HEK293 (cell line): ENCODE results near the gene CRTC1.

Source experiments
- CTCF ChIA-PET: fragments of 350-600 bp; formaldehyde crosslinking; extraction: SDS; loops from one replicate; lab custom pipeline; 2021; ENCODE audit warnings: antibody characterized with exemption; lab: Yijun Ruan, JAX
- POLR2A ChIA-PET: fragments of 300-600 bp; formaldehyde crosslinking; extraction: SDS; loops from one replicate; lab custom pipeline; 2020; ENCODE audit warnings: antibody characterized with exemption, inconsistent platforms; lab: Yijun Ruan, JAX
- H3K27ac ChIP-seq: fragments of 200-500 bp; sonication (Bioruptor generic); 2 replicates; pipeline ENCODE4 v1.5.1; 2014; ENCODE audit warnings: low read depth, low read length, control low read depth, inconsistent platforms; ENCODE audit errors: extremely low read depth
- H3K36me3 ChIP-seq, 2 experiments: fragments of 200-500 bp in 1 of 2; sonication (Bioruptor generic) in 1 of 2; 1 replicate in 1 of 2; 2 replicates in 1 of 2; pipeline ENCODE4 v1.5.1; 2014 to 2017; ENCODE audit warnings: inconsistent platforms in 2 of 2, low read length in 2 of 2; ENCODE audit not compliant: control insufficient read depth in 2 of 2, insufficient read depth in 1 of 2
- H3K4me1 ChIP-seq: fragments of 200-500 bp; sonication (Bioruptor generic); 2 replicates; pipeline ENCODE4 v1.5.1; 2014; ENCODE audit warnings: mild to moderate bottlenecking, low read length, inconsistent platforms; ENCODE audit not compliant: control insufficient read depth, insufficient read depth
- H3K4me3 ChIP-seq: 2 replicates; pipeline ENCODE4 v1.5.1; 2011; ENCODE audit warnings: low read depth, mild to moderate bottlenecking, control low read depth, low read length, moderate library complexity
- H3K9me3 ChIP-seq: fragments of 200-500 bp; sonication (Bioruptor generic); 2 replicates; pipeline ENCODE4 v1.5.1; 2014; ENCODE audit warnings: low read depth, low read length, inconsistent platforms; ENCODE audit not compliant: control insufficient read depth, insufficient read depth
- KLF1 ChIP-seq: fragments of 450-650 bp; formaldehyde crosslinking; IDR thresholded peaks from 2 replicates; pipeline ENCODE4 v1.5.1; 2016; ENCODE audit warnings: missing biosample characterization, missing genetic modification characterization
- MZF1 ChIP-seq: fragments of 450-650 bp; formaldehyde crosslinking; IDR thresholded peaks from 2 replicates; pipeline ENCODE4 v1.5.1; 2017; ENCODE audit warnings: missing biosample characterization, missing genetic modification characterization, borderline replicate concordance
- PRDM10 ChIP-seq: fragments of 450-650 bp; formaldehyde crosslinking; IDR thresholded peaks from 2 replicates; pipeline ENCODE4 v1.5.1; 2016; ENCODE audit warnings: missing biosample characterization, missing genetic modification characterization
- TRIM28 ChIP-seq: IDR thresholded peaks from 2 replicates; pipeline ENCODE4 v1.6.1; 2011; ENCODE audit warnings: low read length, control low read depth, borderline replicate concordance
- TSHZ1 ChIP-seq: fragments of 450-650 bp; formaldehyde crosslinking; IDR thresholded peaks from 2 replicates; pipeline ENCODE4 v1.5.1; 2016; ENCODE audit warnings: missing biosample characterization, missing genetic modification characterization, borderline replicate concordance
- ZBTB26 ChIP-seq: fragments of 450-650 bp; formaldehyde crosslinking; optimal IDR thresholded peaks from 2 replicates; pipeline ENCODE3; 2016; ENCODE audit warnings: missing biosample characterization, mild to moderate bottlenecking, missing genetic modification characterization
- ZBTB49 ChIP-seq: fragments of 450-650 bp; formaldehyde crosslinking; IDR thresholded peaks from 2 replicates; pipeline ENCODE4 v1.5.1; 2016; ENCODE audit warnings: missing biosample characterization, missing genetic modification characterization, low read depth
- ZNF16 ChIP-seq: fragments of 450-650 bp; formaldehyde crosslinking; IDR thresholded peaks from 2 replicates; pipeline ENCODE4 v1.5.1; 2016; ENCODE audit warnings: low read depth, missing biosample characterization, missing genetic modification characterization
- ZNF341 ChIP-seq: fragments of 450-650 bp; formaldehyde crosslinking; IDR thresholded peaks from 2 replicates; pipeline ENCODE4; 2016; ENCODE audit warnings: low read depth, missing biosample characterization, missing genetic modification characterization
- ZNF449 ChIP-seq: fragments of 450-650 bp; formaldehyde crosslinking; IDR thresholded peaks from 2 replicates; pipeline ENCODE4 v1.5.1; 2017; ENCODE audit warnings: missing biosample characterization, mild to moderate bottlenecking, missing genetic modification characterization, moderate library complexity
- ZNF518A ChIP-seq: fragments of 450-650 bp; formaldehyde crosslinking; conservative IDR thresholded peaks from 2 replicates; pipeline ENCODE4 v1.5.1; 2016; ENCODE audit warnings: low read depth, missing biosample characterization, missing genetic modification characterization
- ZNF544 ChIP-seq: fragments of 450-650 bp; formaldehyde crosslinking; IDR thresholded peaks from 2 replicates; pipeline ENCODE4 v1.5.0; 2017; ENCODE audit warnings: missing biosample characterization, missing genetic modification characterization
- ZNF549 ChIP-seq: fragments of 450-650 bp; IDR thresholded peaks from 2 replicates; pipeline ENCODE4 v1.5.1; 2018; ENCODE audit warnings: missing biosample characterization, missing genetic modification characterization, mild to moderate bottlenecking, inconsistent platforms, moderate library complexity
- ZNF585B ChIP-seq: fragments of 450-650 bp; formaldehyde crosslinking; IDR thresholded peaks from 2 replicates; pipeline ENCODE4 v1.5.1; 2016; ENCODE audit warnings: missing biosample characterization, missing genetic modification characterization
- ZNF677 ChIP-seq: fragments of 450-650 bp; IDR thresholded peaks from 2 replicates; pipeline ENCODE4 v1.5.0; 2018; ENCODE audit warnings: missing biosample characterization, mild to moderate bottlenecking, missing genetic modification characterization, moderate library complexity
- ZSCAN18 ChIP-seq: fragments of 450-650 bp; formaldehyde crosslinking; IDR thresholded peaks from 2 replicates; pipeline ENCODE4 v1.5.1; 2016; ENCODE audit warnings: missing biosample characterization, missing genetic modification characterization

CRTC1 gene

GRCh38 chr19:18696023-18696422 lies 12.5 kb downstream of the CRTC1 start:
- peaks cover 8% of the 10 kb centered on the region for H3K4me1 ChIP-seq
- H3K36me3 ChIP-seq: no peaks in the 10 kb centered on the region
- H3K4me3 ChIP-seq: no peak overlapping the region
- CTCF ChIA-PET: no interaction called here
- no peaks in the 10 kb centered on the region for H3K9me3 ChIP-seq
- H3K27ac ChIP-seq: no peak overlapping the region
- POLR2A ChIA-PET: no interaction called here
- no peak for TF ChIP-seq TSHZ1
- no peak for TF ChIP-seq ZNF518A
- TF ChIP-seq KLF1 (tag by site-specific recombination): peak; percentile 50
- no peak for TF ChIP-seq ZNF341 (tag by site-specific recombination)
- no peak for TF ChIP-seq ZNF544 (tag by site-specific recombination)
- 0 out of 2 replicates have a peak, but pooled peaks have one; percentile 38 for TF ChIP-seq ZNF16 (tag by site-specific recombination)
- no peak for TF ChIP-seq ZNF449 (tag by site-specific recombination)
- TF ChIP-seq ZBTB26 (tag by site-specific recombination): no peak
- no peak for TF ChIP-seq PRDM10 (tag by site-specific recombination)
- TF ChIP-seq ZNF677 (tag by site-specific recombination): no peak
- no peak for TF ChIP-seq TRIM28
- TF ChIP-seq ZSCAN18 (tag by site-specific recombination): no peak
- TF ChIP-seq ZBTB49 (tag by site-specific recombination): no peak
- TF ChIP-seq ZNF549 (tag by site-specific recombination): no peak
- TF ChIP-seq MZF1: no peak
- TF ChIP-seq ZNF585B (tag by site-specific recombination): no peak
